Keratinocyte (primary cell): ENCODE data around the gene MAEA. TPM values are rescaled to one million over a fixed set of nuclear protein-coding genes. Genes with fewer than 3 reads are reported as not detected.

Source experiments
- DNase-seq: peaks from one replicate; pipeline ENCODE4 v3.0.0-alpha.2; 2011; ENCODE audit warnings: low read depth, missing footprints, low spot score
- FAIRE-seq: peaks from 2 replicates; lab custom pipeline; 2011; peaks lifted over from hg19 to GRCh38; lab: Jason Lieb, UNC
- H2AFZ ChIP-seq: 2 replicates; pipeline ENCODE4 v1.6.0; 2012; ENCODE audit warnings: low read length, control low read depth, inconsistent platforms; ENCODE audit not compliant: control insufficient read depth
- H3K27ac ChIP-seq: 2 replicates; pipeline ENCODE4 v1.5.1; 2011; ENCODE audit warnings: low read length; ENCODE audit not compliant: control insufficient read depth, insufficient read depth
- H3K27me3 ChIP-seq: 3 replicates; pipeline ENCODE4 v1.6.0; 2011; ENCODE audit warnings: low read length; ENCODE audit not compliant: control insufficient read depth, insufficient read depth; ENCODE audit errors: extremely low read depth
- H3K36me3 ChIP-seq, 2 experiments: 2 replicates in 1 of 2; 3 replicates in 1 of 2; pipeline ENCODE4 v1.5.1; 2011; ENCODE audit warnings: low read length in 2 of 2, mild to moderate bottlenecking in 1 of 2; ENCODE audit not compliant: control insufficient read depth in 2 of 2, insufficient read depth in 2 of 2; ENCODE audit errors: extremely low read depth in 1 of 2
- H3K4me1 ChIP-seq: 3 replicates; pipeline ENCODE4 v1.5.1; 2011; ENCODE audit warnings: low read length; ENCODE audit not compliant: control insufficient read depth, insufficient read depth; ENCODE audit errors: extremely low read depth
- H3K4me2 ChIP-seq: 3 replicates; pipeline ENCODE4 v1.6.0; 2011; ENCODE audit warnings: low read depth, low read length; ENCODE audit not compliant: control insufficient read depth, insufficient read depth; ENCODE audit errors: extremely low read depth
- H3K4me3 ChIP-seq, 3 experiments: fragments of 200-600 bp in 1 of 3; sonication (generic) in 1 of 3; 2 replicates in 2 of 3; 3 replicates in 1 of 3; pipeline ENCODE4 v1.5.1; 2011 to 2016; ENCODE audit warnings: low read length in 3 of 3, mild to moderate bottlenecking in 3 of 3, control low read depth in 2 of 3, inconsistent platforms in 1 of 3, low read depth in 1 of 3, mixed read lengths in 1 of 3, mixed run types in 1 of 3, moderate library complexity in 1 of 3; ENCODE audit not compliant: control insufficient read depth in 2 of 3, insufficient read depth in 2 of 3; ENCODE audit errors: extremely low read depth in 1 of 3
- H3K79me2 ChIP-seq: 2 replicates; pipeline ENCODE4 v1.6.0; 2012; ENCODE audit warnings: low read length; ENCODE audit not compliant: control insufficient read depth, insufficient read depth
- H3K9ac ChIP-seq: 3 replicates; pipeline ENCODE4 v1.6.0; 2011; ENCODE audit warnings: low read length; ENCODE audit not compliant: control insufficient read depth, insufficient read depth; ENCODE audit errors: extremely low read depth
- H3K9me1 ChIP-seq: 3 replicates; pipeline ENCODE4 v1.6.0; 2011; ENCODE audit warnings: low read length; ENCODE audit not compliant: control insufficient read depth, insufficient read depth; ENCODE audit errors: extremely low read depth
- H3K9me3 ChIP-seq: 2 replicates; pipeline ENCODE4 v1.5.1; 2012; ENCODE audit warnings: low read depth, low read length; ENCODE audit not compliant: control insufficient read depth
- H4K20me1 ChIP-seq: 3 replicates; pipeline ENCODE4 v1.6.0; 2011; ENCODE audit warnings: low read length; ENCODE audit not compliant: control insufficient read depth, insufficient read depth; ENCODE audit errors: extremely low read depth
- EZH2 ChIP-seq: IDR thresholded peaks from one replicate; pipeline ENCODE4 v1.6.1; 2012; ENCODE audit warnings: inconsistent platforms, mild to moderate bottlenecking, low read length, moderate library complexity
- dilution Hi-C: fragments of 300-500 bp; cut with MboI; formaldehyde crosslinking; loops from one replicate; pipeline ENCODE4 v1.7.0; 2020; ENCODE audit warnings: low sequenced_read_pairs; ENCODE audit not compliant: extremely low pct_ligation_motif_present
- polyA plus RNA-seq, 5 experiments: library from polyadenylated mRNA; depleted of rRNA in 3 of 5; stranded (reverse) in 3 of 5; stranded (forward) in 1 of 5; unstranded in 1 of 5; fragments of >200 nt; gene quantifications; 1 replicate in 1 of 5; 2 replicates in 3 of 5; 3 replicates in 1 of 5; pipeline versions ENCODE4 v1.2.1 to v1.2.3, GENCODE V29; 2011 to 2012; ENCODE audit warnings: missing spikeins in 2 of 5, low read depth in 1 of 5, low replicate concordance in 1 of 5
- TF ChIP-seq, protein P1 (sequence below), 3 experiments: IDR thresholded peaks in 1 of 3; conservative IDR thresholded peaks in 1 of 3; optimal IDR thresholded peaks in 1 of 3; 2 replicates in 2 of 3; 3 replicates in 1 of 3; pipeline versions ENCODE3 to v1.5.1; 2011; ENCODE audit warnings: low read length in 3 of 3, mild to moderate bottlenecking in 3 of 3, moderate library complexity in 2 of 3, control low read depth in 1 of 3, inconsistent platforms in 1 of 3; ENCODE audit not compliant: insufficient read depth in 2 of 3; ENCODE audit errors: extremely low read depth in 1 of 3

The MAEA gene
- polyA plus RNA-seq, 1 donor (not counting 4 experiments of a cell fraction or from before 2014, with no cell fraction given) = 89.7 TPM

DNA sequence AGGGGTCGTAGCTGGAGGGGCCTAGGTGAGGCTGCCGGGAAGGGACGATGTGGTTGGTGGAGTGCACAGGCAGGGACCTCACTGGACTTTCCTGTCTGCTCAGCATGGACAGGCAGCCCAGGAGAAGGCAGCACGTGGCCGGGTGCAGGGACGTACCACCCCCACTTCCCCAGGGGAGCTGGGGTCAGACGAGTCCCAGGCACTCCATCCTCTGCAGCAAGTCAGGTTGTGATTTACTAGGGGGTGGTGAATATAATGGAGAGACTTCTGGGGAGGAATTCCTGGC, 39.2 kb upstream of the MAEA start:
- no peak overlapping the region for H3K4me2 ChIP-seq
- no peak overlapping the region for H2AFZ ChIP-seq
- no peak for DNase-seq
- no peaks in the 10 kb centered on the region for H3K9me1 ChIP-seq
- H3K27me3 ChIP-seq = no peaks in the 10 kb centered on the region
- H3K27ac ChIP-seq = no peak overlapping the region
- H4K20me1 ChIP-seq = peaks cover 13% of the 10 kb centered on the region
- H3K4me3 ChIP-seq = no peak overlapping the region
- peaks cover 29% of the 10 kb centered on the region for H3K79me2 ChIP-seq
- H3K4me1 ChIP-seq = peaks cover 28% of the 10 kb centered on the region
- TF ChIP-seq, protein P1, sequence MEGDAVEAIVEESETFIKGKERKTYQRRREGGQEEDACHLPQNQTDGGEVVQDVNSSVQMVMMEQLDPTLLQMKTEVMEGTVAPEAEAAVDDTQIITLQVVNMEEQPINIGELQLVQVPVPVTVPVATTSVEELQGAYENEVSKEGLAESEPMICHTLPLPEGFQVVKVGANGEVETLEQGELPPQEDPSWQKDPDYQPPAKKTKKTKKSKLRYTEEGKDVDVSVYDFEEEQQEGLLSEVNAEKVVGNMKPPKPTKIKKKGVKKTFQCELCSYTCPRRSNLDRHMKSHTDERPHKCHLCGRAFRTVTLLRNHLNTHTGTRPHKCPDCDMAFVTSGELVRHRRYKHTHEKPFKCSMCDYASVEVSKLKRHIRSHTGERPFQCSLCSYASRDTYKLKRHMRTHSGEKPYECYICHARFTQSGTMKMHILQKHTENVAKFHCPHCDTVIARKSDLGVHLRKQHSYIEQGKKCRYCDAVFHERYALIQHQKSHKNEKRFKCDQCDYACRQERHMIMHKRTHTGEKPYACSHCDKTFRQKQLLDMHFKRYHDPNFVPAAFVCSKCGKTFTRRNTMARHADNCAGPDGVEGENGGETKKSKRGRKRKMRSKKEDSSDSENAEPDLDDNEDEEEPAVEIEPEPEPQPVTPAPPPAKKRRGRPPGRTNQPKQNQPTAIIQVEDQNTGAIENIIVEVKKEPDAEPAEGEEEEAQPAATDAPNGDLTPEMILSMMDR (optimal IDR thresholded peaks at IDR 0.05 in 1 of 3, IDR thresholded peaks at IDR 0.05 in 1 of 3, conservative IDR thresholded peaks at IDR 0.05 in 1 of 3; ENCODE audit: extremely low read depth in 1 of 3, insufficient read depth in 2 of 3, low read length in 3 of 3) = no peak
- no peak for TF ChIP-seq EZH2
- peaks cover 12% of the 10 kb centered on the region for H3K9me3 ChIP-seq
- H3K36me3 ChIP-seq = peaks cover 0 to 12% of the 10 kb centered on the region in 2 experiments
- no peak for FAIRE-seq
- H3K9ac ChIP-seq = no peak overlapping the region
- dilution Hi-C loops = no loop called here

- H3K4me3 ChIP-seq = no peak overlapping the region
- peaks cover 0 to 7% of the 10 kb centered on the region in 2 experiments for H3K36me3 ChIP-seq
- FAIRE-seq (no peak), DNase-seq (no peak)
- no peak overlapping the region for H3K27ac ChIP-seq
- H3K79me2 ChIP-seq = peaks cover 22% of the 10 kb centered on the region
- H3K9ac ChIP-seq = no peak overlapping the region
- no peak overlapping the region for H3K4me2 ChIP-seq
- TF ChIP-seq, protein P1 (optimal IDR thresholded peaks at IDR 0.05 in 1 of 3, IDR thresholded peaks at IDR 0.05 in 1 of 3, conservative IDR thresholded peaks at IDR 0.05 in 1 of 3; ENCODE audit: extremely low read depth in 1 of 3, insufficient read depth in 2 of 3, low read length in 3 of 3) = no peak
- TF ChIP-seq EZH2 = no peak
- H2AFZ ChIP-seq = no peak overlapping the region
- peaks cover 24% of the 10 kb centered on the region for H3K4me1 ChIP-seq
- H3K9me3 ChIP-seq = peaks cover 12% of the 10 kb centered on the region
- peaks cover 7% of the 10 kb centered on the region for H4K20me1 ChIP-seq
- H3K9me1 ChIP-seq = no peaks in the 10 kb centered on the region
- dilution Hi-C loops = no loop called here
- no peaks in the 10 kb centered on the region for H3K27me3 ChIP-seq
Measured at GRCh38 chr4:1250921-1251772, 38.5 kb upstream of the MAEA start.
